Muscle layer of colon (tissue), 2 donors: ENCODE data around the gene RIT2.

Source experiments
- H3K27ac ChIP-seq: one replicate; pipeline ENCODE4 v1.7.0; 2013; ENCODE audit warnings: low read depth, mild to moderate bottlenecking, low read length, moderate library complexity
- H3K27me3 ChIP-seq, 2 donors: one replicate each; pipeline ENCODE4 v1.7.0; 2013; ENCODE audit warnings: low read length in 2 of 2, mild to moderate bottlenecking in 2 of 2; ENCODE audit not compliant: insufficient read depth in 2 of 2, control insufficient read depth in 1 of 2
- H3K36me3 ChIP-seq: one replicate; pipeline ENCODE4 v1.7.0; 2013; ENCODE audit warnings: mild to moderate bottlenecking, low read length; ENCODE audit not compliant: insufficient read depth
- H3K4me1 ChIP-seq: one replicate; pipeline ENCODE4 v1.7.0; 2013; ENCODE audit warnings: mild to moderate bottlenecking, low read length; ENCODE audit not compliant: insufficient read depth
- H3K4me3 ChIP-seq, 2 donors: one replicate each; pipeline ENCODE4 v1.7.0; 2013; ENCODE audit warnings: low read length in 2 of 2, low read depth in 1 of 2, mild to moderate bottlenecking in 1 of 2, moderate library complexity in 1 of 2
- H3K9ac ChIP-seq: one replicate; pipeline ENCODE4 v1.7.0; 2013; ENCODE audit warnings: low read length
- H3K9me3 ChIP-seq: one replicate; pipeline ENCODE4 v1.7.0; 2013; ENCODE audit warnings: mild to moderate bottlenecking, low read length
- donor health status: abdominal sarcoma.
- donor health status: Adenocarcinoma of cecum.

RIT2 gene

DNA sequence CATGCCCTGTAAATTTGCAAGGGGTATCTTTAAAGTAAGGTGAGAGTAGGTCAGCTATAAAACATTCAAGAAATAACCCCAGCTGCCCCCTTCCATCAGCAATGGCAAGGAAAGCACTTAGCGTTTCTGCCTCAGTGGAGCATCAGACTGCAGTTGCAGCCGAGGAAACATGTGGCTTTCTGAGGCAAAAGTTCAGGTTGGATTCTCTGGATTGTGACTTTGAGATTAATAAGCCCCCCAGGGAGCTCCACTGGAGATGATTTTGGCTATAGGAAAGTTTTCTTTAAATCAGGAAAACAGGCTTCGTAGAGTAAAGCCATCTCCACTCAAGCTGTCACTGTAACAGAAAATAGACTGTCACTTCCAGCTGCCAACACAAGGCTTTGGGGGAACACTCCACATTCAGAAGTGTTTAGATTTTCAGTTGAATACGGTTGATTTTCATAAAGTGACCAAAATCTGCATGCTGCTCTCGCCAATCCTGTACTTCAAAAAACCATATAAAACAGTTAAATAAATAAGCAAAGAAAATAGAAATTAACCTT lies 15.3 kb upstream of the RIT2 start:
- no peaks in the 10 kb centered on the region for H3K27me3 ChIP-seq
- H3K27ac ChIP-seq: no peak overlapping the region
- no peaks in the 10 kb centered on the region for H3K36me3 ChIP-seq
- no peaks in the 10 kb centered on the region for H3K9me3 ChIP-seq
- no peak overlapping the region for H3K9ac ChIP-seq
- no peak overlapping the region for H3K4me3 ChIP-seq
- H3K4me1 ChIP-seq: no peaks in the 10 kb centered on the region

DNA sequence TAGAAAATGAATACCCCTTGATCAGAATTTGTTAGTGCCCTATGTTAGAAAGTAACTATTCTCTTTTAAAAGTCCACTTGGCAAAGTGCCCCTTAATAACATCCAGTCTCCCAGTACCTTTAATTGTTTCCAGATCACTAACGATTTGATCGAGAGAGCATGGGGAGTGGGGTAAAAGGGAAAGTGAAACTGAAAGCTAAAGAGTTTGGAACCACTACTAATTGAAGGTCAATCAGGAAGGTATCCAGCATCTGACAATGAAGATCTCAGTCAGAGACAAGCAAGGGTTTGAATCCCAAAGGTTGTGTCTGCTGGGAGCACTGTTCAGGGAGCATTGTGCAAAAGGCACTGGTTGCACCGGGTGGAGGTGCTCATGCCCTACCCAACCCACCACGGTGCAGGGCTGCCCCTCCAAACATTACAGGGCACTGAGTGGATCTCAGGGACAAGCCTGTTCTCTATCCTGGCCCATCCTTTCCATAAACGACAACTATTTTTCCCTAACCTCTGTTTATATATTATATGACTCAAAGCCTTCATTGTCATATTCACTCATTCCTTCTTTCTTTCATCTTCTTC lies 14.6 kb upstream of the RIT2 start:
- H3K27ac ChIP-seq: no peak overlapping the region
- H3K27me3 ChIP-seq: no peaks in the 10 kb centered on the region
- no peaks in the 10 kb centered on the region for H3K9me3 ChIP-seq
- H3K4me3 ChIP-seq: peak overlapping the region in 1 of 2 donors; percentile 24
- H3K36me3 ChIP-seq: no peaks in the 10 kb centered on the region
- no peaks in the 10 kb centered on the region for H3K4me1 ChIP-seq
- no peak overlapping the region for H3K9ac ChIP-seq

- Histone ChIP-seq H3K27ac (no peak overlapping the region), H3K9ac (no peak overlapping the region), H3K27me3 (no peaks in the 10 kb centered on the region), H3K9me3 (no peaks in the 10 kb centered on the region), H3K4me3 (no peak overlapping the region), H3K36me3 (no peaks in the 10 kb centered on the region), H3K4me1 (no peaks in the 10 kb centered on the region)
Observed at GRCh38 chr18:43125471-43125870, 10.0 kb upstream of the RIT2 start.

GRCh38 chr18:43122955-43123354 lies 7.5 kb upstream of the RIT2 start:
- Histone ChIP-seq H3K27ac (no peak overlapping the region), H3K9me3 (no peaks in the 10 kb centered on the region), H3K9ac (no peak overlapping the region), H3K4me3 (no peak overlapping the region), H3K4me1 (no peaks in the 10 kb centered on the region), H3K36me3 (no peaks in the 10 kb centered on the region), H3K27me3 (no peaks in the 10 kb centered on the region)

DNA sequence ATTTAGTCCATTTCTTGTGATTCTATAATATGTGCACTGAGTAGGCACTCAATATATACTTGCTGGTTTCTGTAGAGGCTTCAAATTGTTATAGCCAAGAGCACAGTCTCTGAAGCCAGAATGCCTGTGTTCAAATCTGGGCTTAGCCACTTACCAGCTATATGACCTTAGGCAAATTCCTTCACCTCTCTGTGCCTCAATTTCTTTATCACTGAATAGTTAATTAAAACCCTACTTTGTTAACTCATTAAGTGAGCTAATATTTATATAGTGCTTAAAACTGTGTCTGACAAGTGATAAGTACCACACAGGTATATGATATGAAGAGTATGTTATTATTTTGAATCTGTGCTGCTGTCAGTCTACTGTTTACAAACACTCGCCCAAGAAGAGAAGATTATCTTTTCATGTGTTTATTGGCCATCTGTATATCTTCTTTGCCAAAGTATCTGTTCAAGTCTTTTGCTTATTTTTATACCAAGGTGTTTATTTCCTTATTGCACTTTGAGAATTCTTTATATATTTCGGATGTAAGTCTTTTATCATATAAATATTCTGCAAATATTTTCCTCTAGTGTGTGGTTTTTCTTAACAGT lies 1.3 kb upstream of the RIT2 start:
- Histone ChIP-seq H3K27me3 (no peaks in the 10 kb centered on the region), H3K4me3 (no peak overlapping the region), H3K9me3 (no peaks in the 10 kb centered on the region), H3K27ac (no peak overlapping the region), H3K9ac (no peak overlapping the region), H3K4me1 (no peaks in the 10 kb centered on the region), H3K36me3 (no peaks in the 10 kb centered on the region)

- H3K4me1 ChIP-seq: no peaks in the 10 kb centered on the region
- no peaks in the 10 kb centered on the region for H3K36me3 ChIP-seq
- H3K9ac ChIP-seq: no peak overlapping the region
- no peaks in the 10 kb centered on the region for H3K27me3 ChIP-seq
- no peaks in the 10 kb centered on the region for H3K9me3 ChIP-seq
- no peak overlapping the region for H3K27ac ChIP-seq
- H3K4me3 ChIP-seq: no peak overlapping the region
Observed at GRCh38 chr18:43113220-43113895, 2.1 kb downstream of the RIT2 start.

DNA sequence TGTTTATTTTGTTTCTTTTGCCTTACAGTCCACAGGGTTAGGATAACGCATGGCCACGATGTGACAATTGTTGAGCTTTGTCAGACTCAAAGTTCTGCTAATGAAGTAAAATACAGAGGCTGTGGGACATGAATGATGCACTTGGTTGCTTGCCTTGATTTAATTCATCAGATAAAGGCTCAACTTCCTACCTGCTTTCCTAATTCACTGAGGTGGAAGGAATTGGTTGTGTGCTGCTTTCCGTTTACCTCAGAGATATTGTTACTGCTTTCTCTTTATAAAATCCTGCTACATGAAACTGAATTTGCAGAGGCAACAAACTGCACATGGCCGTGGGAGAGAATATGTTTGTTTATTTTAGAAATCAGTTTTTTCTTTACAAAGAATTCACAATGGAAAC lies 6.6 kb downstream of the RIT2 start:
- Histone ChIP-seq H3K27ac (no peak overlapping the region), H3K9me3 (no peaks in the 10 kb centered on the region)

GRCh38 chr18:43108469-43108868 lies 7.0 kb downstream of the RIT2 start:
- Histone ChIP-seq H3K36me3 (no peaks in the 10 kb centered on the region), H3K4me3 (no peak overlapping the region), H3K4me1 (no peaks in the 10 kb centered on the region), H3K27me3 (no peaks in the 10 kb centered on the region), H3K27ac (no peak overlapping the region), H3K9ac (no peak overlapping the region), H3K9me3 (no peaks in the 10 kb centered on the region)

More for the DNA sequence above, 6.6 kb downstream of the RIT2 start:
- Histone ChIP-seq H3K36me3 (no peaks in the 10 kb centered on the region), H3K4me3 (no peak overlapping the region), H3K27me3 (no peaks in the 10 kb centered on the region), H3K9ac (no peak overlapping the region), H3K4me1 (no peaks in the 10 kb centered on the region)

- Histone ChIP-seq H3K4me1 (no peaks in the 10 kb centered on the region), H3K4me3 (no peak overlapping the region), H3K9ac (no peak overlapping the region), H3K36me3 (no peaks in the 10 kb centered on the region), H3K9me3 (no peaks in the 10 kb centered on the region), H3K27me3 (no peaks in the 10 kb centered on the region), H3K27ac (no peak overlapping the region)
Observed at GRCh38 chr18:43093646-43094045, 21.8 kb downstream of the RIT2 start.

- Histone ChIP-seq H3K4me3 (no peak overlapping the region), H3K27me3 (no peaks in the 10 kb centered on the region), H3K36me3 (no peaks in the 10 kb centered on the region), H3K9me3 (no peaks in the 10 kb centered on the region), H3K27ac (no peak overlapping the region), H3K4me1 (no peaks in the 10 kb centered on the region), H3K9ac (no peak overlapping the region)
Observed at GRCh38 chr18:43092539-43092938, 22.9 kb downstream of the RIT2 start.

DNA sequence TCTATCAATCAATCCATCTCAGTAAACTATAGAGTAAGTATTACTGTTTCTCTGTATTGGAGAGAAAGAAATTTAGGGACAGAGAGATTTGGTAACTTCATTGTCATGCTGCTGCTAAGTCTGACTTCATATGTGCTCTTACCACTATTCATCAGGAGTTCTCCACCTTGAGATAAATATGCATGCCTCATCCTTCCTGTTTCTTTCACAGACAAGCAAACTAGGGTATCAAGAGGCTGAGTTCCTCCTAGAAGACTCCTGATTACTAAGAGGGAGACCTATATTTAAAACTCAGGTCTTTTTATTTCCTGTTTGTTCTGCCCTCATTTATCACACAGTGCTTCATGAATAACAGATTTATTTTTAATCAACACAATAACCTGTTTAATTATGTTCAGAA lies 34.1 kb downstream of the RIT2 start:
- Histone ChIP-seq H3K27me3 (no peaks in the 10 kb centered on the region), H3K9ac (no peak overlapping the region), H3K9me3 (no peaks in the 10 kb centered on the region), H3K4me1 (no peaks in the 10 kb centered on the region), H3K36me3 (no peaks in the 10 kb centered on the region), H3K27ac (no peak overlapping the region), H3K4me3 (no peak overlapping the region)
